IPS-18c (cell line): ENCODE measurements around the gene DDB1.

Source experiments
- H3K4me3 ChIP-seq: 2 replicates; pipeline ENCODE4 v1.7.0; 2013; ENCODE audit warnings: low read depth, mild to moderate bottlenecking, low read length, moderate library complexity; ENCODE audit not compliant: insufficient read depth
- H3K9me3 ChIP-seq: one replicate; pipeline ENCODE4 v1.6.1; 2013; ENCODE audit warnings: mild to moderate bottlenecking, low read length, moderate library complexity; ENCODE audit not compliant: control insufficient read depth, insufficient read depth

DDB1 gene

DNA sequence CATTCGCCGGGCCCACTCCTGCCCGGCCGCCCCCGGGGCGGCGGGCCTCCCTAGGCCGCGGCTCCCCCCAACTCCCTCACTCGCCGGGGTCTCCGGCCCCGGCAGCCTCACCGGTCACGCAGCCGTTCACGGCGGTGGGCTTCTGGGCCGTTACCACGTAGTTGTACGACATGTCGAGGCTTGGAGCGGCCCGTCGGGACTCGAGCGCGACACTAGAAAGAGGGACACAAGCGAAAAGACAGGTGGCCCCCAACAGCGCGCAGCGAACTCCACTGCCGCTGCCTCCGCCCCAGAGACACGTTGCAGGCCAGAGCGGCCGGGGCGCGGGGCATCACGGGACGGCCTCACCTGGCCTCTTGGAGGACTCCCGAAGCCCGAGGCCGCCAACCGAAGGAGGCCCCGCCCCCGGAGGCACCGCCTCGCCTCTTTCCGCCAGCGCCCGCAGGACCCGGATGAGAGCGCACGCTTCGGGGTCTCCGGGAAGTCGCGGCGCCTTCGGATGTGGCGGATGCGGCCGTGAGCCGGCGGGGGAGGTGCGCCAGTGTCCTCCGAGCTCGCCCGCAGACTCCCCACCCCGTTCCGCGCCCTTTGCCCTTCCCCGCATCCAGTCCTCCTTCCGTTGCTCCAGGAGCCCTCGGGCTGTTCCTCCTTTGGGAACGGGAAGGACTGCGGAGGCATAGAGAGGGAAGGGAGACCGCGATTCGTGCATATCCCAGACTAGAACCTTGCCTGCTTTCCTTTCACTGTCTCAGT lies at the start of gene DDB1, which contains the start of gene TKFC:
DDB1 (minus strand) TSS at position 309 of the 753 bp plus-strand sequence; CDS start at position 172, 137 bp downstream.
TKFC (plus strand) TSS at position 432 of the 753 bp plus-strand sequence. CDS start 1,501 bp downstream, outside the sequence.
- H3K4me3 ChIP-seq, result peak within 1 kb of the TSS; percentile 76
- no peaks in the 10 kb centered on the region for H3K9me3 ChIP-seq

DNA sequence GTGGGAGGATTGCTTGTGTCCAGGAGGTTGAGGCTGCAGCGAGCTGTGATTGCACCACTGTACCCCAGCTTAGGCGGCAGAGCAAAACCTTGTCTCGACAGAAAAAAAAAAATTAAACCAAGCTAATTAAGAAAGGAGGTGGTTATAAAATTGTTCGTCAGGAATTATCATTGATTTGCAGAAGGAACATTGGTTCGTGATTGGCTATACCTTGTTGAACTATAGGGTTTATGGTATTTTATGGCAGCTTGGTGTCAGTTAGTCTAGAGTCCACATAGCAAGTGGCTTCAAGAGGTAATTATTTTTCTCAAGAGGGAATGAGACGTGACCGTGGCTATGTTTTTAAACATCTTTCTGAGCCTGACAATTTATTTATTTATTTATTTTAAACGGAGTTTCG lies 48.0 kb upstream of the DDB1 start:
- Histone ChIP-seq H3K9me3 (peaks cover 2% of the 10 kb centered on the region), H3K4me3 (no peak overlapping the region)

DNA sequence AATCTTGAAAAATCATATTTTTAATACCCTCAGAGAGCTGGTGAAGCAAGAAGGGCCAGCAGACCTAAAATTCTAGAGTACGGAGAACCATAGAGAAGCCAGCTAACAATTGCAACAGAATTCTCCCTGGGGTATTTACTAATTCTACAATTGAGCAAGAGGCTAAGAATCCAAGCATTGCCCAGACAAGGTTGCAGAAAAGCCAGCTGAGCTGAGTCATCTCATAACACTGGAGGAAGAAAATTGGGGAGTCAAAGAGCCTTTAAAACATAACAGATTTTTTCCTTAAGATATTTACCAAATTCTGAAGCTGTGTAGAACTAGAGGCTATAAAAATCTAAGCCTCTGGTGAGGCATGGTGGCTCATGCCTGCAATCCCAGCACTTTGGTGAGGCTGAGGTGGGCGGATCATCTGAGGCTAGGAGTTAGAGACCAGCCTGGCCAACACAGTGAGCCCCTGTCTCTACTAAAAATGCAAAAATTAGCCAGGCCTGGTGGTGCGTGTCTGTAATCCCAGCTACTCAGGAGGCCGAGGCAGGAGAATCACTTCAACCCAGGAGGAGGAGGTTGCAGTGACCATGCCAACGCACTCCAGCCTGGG lies 45.9 kb upstream of the DDB1 start:
- peaks cover 6% of the 10 kb centered on the region for H3K9me3 ChIP-seq
- no peak overlapping the region for H3K4me3 ChIP-seq

DNA sequence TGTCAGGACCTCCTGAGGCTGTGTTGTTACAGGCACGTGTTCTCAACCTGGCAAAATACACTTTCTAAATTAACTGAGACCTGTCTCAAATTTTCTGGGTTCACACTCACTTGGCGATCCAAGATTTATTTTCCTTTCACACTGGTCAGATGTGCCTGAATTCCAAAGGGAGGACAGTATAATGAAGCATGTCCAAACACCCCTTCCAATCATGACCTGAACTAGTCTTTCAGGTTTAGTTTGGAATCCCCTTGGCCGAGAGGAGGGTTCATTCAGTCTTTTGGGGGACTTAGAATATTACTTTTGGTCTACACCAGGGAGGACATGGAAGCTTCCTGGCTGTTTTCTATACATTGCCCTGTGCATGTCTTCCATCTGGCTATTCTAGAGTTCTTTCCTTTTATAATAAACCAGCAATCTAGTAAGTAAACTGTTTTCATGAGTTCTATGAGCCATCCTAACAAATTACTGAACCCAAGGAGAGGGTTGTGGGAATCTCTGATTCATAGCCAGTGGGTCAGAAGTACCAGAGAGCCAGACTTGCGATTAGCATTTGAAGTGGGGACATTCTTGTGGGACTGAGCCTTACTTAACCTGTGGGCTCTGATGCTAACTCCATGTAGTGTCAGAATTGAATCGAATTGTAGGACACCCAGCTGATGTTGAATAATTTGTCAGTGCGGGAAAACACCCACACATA lies 44.7 kb upstream of the DDB1 start:
- Histone ChIP-seq H3K4me3 (no peak overlapping the region), H3K9me3 (peaks cover 8% of the 10 kb centered on the region)

DNA sequence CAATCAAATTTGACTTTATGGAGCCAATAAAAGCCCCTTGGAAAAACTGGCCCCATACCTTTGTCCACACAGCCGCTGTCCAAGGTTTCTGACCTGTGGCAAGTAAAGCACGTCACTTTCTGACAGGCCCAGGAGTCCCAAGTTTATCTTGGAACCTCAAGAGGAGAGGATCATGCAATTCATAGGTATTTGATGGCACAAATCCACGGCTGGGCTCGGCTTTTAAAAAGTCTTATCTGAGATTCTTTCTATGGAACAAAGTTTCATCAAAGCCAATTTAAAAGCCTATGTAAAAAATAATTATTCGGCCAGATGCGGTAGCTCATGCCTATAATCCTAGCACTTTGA lies 42.8 kb upstream of the DDB1 start:
- Histone ChIP-seq H3K9me3 (peaks cover 16% of the 10 kb centered on the region), H3K4me3 (no peak overlapping the region)

DNA sequence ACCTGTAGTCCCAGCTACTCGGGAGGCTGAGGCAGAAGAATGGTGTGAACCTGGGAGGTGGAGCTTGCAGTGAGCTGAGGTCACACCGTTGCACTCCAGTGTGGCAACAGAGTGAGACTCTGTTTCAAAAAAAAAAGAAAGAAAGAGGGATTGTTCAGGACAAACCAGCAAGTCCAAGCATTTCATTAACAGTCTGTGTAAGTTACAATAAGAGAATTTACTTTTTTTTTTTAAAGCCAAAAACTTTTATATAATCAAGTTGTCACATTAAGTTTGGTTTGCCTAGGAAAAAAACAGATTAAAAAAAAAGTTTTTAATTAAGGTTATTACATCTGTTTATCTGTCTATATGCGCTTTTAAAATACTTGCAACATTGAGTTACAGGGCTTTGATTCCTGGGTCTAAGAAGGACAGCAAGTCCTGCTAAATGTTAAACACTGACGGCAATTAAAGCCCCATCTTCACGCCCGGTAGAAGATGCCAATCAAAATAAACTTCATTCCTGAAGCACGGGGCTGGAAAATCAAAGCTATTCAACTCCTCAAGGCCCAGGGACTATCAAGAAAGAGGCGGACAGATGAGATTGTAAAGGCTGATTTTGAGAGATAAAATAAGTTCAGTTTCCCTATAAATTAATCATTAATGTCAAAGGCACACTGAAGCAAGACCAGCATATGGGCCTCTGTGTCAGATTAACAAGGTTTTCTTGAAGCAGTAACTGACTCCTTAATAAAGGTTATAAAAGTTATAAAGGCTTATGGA lies 39.9 kb upstream of the DDB1 start:
- Histone ChIP-seq H3K4me3 (no peak overlapping the region), H3K9me3 (peaks cover 14% of the 10 kb centered on the region)

DNA sequence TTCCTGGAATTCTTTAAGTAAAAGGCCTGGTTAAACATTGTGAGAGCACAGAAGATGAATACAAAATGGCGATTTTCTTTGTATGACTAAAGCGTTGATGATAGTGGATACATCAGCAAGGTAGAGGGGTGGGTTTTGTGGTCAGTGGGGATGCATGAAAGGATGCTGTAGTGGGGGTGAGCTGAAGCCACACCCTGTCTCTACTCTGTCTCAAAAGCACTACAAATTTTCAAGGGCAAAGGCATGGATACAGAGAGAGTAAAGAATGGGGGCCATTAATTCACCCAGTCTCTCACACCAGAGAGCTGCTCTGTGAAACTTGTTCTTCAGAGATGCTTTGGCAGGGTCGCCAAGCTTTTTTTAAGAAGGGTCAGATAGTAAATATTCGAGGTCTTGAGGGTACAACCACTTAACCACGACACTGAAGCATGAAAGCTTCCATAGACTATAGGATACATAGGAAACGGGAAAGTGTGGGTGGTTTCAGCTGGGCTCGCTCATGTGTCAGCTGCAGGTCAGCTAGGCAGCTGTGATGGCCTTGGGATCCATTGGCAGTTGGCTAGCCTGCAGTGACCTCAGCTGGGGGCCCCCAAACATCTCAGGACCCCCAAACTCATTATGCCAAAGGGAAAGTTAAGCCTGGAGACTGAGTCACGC lies 37.6 kb upstream of the DDB1 start:
- H3K4me3 ChIP-seq, result no peak overlapping the region
- H3K9me3 ChIP-seq, result peaks cover 14% of the 10 kb centered on the region

DNA sequence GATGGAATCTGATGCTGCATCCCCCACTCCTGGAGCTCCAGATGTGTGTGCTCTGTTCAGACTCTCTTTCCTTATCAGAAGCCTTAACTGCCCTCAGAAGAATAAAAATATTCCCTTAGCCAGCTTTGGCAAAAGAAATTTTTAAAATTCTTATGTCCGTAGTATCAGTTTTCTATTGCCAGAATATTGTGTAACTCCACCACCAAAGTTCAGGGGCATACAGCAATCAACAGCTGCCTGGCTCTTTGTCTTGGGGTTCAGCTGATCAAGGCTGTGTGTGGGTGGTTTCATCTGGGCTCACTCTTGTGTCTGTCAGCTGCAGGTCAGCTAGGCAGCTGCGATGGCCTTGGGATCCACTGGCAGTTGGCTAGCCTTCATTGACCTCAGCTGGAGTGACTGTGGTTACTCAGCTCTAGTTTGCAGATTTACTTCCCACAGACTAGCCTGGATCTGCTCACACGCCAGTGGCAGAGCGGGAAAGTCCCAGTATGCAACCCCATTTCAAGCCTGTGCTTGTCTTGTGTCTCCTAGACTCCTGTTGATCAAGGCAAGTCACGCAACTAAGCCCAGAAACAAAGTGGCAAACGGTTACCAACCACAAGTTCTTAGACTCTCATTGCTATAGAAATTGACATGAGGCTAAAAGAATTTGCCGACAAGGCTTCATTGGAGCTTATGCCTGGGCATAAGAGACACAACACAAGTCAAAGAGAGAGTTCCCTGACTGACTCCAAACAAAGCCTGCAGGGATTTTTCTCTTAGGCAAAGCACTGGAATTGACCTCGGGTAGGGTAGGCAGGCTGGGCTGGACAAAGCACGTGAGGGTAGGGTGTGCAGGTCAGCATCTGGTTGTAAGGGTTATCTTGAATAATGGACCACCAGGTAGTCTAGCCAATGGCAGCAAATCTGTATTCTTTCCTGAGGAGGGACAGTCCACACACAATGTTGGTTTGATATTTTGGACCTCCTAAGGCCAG lies 36.8 kb upstream of the DDB1 start:
- Histone ChIP-seq H3K9me3 (peaks cover 14% of the 10 kb centered on the region), H3K4me3 (no peak overlapping the region)

DNA sequence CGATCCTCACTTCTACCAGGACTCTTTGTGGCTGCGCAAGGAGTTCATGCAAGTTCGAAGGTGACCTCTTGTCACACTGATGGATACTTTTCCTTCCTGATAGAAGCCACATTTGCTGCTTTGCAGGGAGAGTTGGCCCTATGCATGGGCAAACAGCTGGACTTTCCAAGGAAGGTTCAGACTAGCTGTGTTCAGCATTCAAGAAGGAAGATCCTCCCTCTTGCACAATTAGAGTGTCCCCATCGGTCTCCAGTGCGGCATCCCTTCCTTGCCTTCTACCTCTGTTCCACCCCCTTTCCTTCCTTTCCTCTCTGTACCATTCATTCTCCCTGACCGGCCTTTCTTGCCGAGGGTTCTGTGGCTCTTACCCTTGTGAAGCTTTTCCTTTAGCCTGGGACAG lies 35.7 kb upstream of the DDB1 start:
- Histone ChIP-seq H3K4me3 (no peak overlapping the region), H3K9me3 (peaks cover 10% of the 10 kb centered on the region)

DNA sequence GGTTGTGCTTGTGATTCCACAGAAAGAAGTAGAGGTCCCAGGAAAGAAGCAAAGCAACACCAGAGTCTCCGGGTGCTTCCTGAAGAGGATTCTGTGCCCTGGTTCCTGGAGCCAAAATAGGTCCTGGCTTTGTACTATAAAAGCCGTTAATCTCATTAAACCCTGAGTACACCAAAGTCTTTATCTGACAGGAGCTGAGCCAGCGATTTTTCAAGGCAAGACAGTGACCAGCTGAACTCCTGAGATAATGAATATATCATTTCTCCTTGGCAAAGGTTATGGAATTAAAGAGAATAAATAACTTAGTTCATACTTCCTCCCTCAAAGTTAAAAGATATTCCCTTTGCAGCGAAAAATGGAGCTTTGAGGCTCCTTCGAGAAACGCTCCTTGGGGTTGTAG lies 34.5 kb upstream of the DDB1 start:
- peaks cover 8% of the 10 kb centered on the region for H3K9me3 ChIP-seq
- H3K4me3 ChIP-seq, result no peak overlapping the region

DNA sequence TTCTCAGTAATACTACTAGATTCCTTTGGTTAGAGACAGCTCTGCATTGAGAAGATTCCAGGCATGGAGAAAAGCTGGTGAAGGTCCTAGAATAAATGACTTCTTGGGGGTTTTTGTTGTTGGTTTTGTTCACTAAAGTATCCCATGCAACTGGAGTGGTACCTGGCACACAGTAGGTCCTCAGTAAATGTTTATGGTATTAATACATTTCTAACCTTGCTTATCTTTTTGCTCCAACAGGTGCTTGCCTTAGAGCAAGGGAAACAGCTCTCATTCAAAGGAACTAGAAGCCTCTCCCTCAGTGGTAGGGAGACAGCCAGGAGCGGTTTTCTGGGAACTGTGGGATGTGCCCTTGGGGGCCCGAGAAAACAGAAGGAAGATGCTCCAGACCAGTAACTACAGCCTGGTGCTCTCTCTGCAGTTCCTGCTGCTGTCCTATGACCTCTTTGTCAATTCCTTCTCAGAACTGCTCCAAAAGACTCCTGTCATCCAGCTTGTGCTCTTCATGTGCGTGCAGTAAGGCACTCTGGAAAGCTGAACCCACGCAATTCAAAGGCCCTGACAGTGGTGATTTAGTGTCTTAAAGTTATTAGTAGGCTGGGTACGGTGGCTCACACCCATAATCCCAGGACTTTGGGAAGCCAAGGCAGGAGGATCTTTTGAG lies 31.2 kb upstream of the DDB1 start:
- H3K4me3 ChIP-seq, result no peak overlapping the region
- no peaks in the 10 kb centered on the region for H3K9me3 ChIP-seq

DNA sequence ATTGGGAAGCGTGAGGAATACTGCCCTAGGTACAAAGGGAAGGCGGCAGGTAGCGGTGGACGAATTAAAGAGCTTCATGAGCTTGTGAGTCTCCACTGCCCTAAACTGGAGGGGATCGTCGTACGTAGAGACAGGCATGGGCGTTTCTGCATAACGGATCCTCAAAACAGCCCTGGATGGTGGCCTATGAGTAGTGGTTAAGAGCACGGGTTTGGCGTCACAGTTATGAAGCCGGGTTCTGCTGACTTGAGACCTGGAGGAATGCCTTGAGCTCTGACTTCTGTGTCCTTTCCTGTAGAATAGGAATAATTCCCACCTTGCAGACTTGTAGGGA lies 29.6 kb upstream of the DDB1 start:
- no peaks in the 10 kb centered on the region for H3K9me3 ChIP-seq
- H3K4me3 ChIP-seq, result peak overlapping the region; percentile 55

DNA sequence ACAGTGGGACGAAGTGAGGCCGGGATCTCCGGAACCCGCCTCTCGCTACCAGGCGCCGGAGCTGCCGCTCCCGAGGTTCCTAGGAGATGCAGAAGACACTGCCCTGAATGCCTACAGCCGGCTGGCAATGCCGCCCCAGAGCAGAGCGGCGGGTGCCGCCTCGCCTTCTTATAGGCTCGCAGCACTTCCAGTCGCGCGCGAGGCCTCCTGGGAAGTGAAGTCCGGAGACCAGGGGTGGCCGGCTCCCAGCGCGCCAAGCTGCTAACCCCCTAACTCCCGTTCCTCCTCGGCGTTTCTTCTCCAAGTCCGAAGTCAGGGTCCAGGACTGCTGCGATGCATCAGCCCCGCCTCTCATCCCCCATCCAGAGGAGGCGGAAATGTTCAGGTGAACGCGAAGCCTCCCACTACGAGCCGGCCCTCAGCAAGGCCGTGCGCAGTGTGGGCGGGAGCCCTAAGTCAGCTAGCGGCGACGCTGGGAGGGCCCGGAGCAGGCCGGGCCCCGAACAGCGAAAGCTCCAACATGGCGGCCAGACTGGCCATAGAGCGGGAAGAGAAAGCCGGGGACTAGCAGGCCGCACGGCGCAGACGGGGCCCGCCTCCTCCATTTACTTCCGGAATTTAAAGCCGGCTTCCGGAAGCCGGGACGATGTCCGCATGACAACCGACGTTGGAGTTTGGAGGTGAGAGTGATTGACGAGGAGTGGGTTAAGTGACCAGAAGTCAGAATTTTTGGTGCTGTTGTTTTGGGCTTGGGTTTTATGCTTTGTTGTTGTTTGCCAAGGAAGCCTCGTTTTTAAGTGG lies 29.0 kb upstream of the DDB1 start, which contains the start of the genes CYB561A3 and TMEM138:
CYB561A3 (minus strand) TSS at position 142 of the 801 bp plus-strand sequence. CDS start 5,169 bp downstream, outside the sequence.
TMEM138 (plus strand) TSS at position 634 of the 801 bp plus-strand sequence. CDS start 2,017 bp downstream, outside the sequence.
- no peaks in the 10 kb centered on the region for H3K9me3 ChIP-seq
- H3K4me3 ChIP-seq, result peak within 1 kb of the TSS; percentile 55

DNA sequence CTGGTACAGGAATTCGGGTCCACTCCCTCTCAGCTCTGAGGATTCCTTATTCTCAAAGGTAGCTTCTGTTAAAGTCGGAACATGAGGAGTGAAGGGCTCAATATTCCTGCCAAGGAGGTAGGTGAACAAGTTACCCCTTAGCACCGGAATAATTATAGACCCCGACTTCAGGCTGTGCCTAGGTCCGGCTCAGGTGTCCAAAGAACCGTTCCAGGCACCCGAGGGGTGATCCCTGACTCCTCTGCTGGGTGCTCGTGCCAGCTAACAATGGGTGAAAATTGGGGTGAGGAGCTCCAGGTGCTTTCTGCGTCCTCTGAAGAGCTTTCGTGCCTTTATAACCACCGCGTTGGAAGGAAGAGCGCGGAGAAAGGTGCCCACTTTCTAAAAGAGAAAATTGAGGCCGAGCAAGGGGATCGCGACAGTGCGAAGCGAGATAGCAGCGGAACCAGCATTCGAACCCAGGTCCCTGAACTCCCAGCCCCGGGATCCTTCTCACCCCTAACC lies 28.4 kb upstream of the DDB1 start:
- no peaks in the 10 kb centered on the region for H3K9me3 ChIP-seq
- H3K4me3 ChIP-seq, result peak overlapping the region; percentile 55

DNA sequence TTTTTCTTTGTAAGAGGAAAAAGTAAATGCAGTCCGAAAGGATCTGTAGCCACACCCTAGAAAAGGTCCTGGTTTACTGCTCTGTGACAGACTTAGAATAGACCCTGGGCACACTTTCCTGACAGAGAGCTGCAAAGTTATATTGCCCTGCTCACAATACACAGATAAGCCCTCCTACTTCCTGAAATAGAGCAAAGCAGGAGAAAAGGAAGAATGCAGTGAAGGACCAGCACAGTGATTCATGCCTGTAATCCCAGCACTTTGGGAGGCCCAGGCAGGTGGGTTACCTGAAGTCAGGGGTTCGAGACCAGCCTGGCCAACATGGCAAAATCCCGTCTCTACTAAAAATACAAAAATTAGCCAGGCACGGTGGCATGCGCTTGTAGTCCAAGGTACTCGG lies 26.6 kb upstream of the DDB1 start:
- Histone ChIP-seq H3K9me3 (no peaks in the 10 kb centered on the region), H3K4me3 (no peak overlapping the region)
